Skeletal muscle satellite cell (primary cell): ENCODE results near the gene SRGAP2C.
A peak's percentile ranks its signal among the peaks of the same experiment; 100 is the strongest.
"Not testable (repeated sequence)": the region's sequence is repeated elsewhere in the genome, so short reads cannot be mapped to it uniquely, and the experiment has no call there.

ENCODE experiments used
- H3K27me3 ChIP-seq: 2 replicates; pipeline ENCODE4 v1.7.0; 2013; ENCODE audit warnings: low read length; ENCODE audit not compliant: control insufficient read depth, insufficient read depth
- H3K36me3 ChIP-seq: 2 replicates; pipeline ENCODE4 v1.7.0; 2013; ENCODE audit warnings: mild to moderate bottlenecking, control low read depth, low read length; ENCODE audit not compliant: insufficient read depth
- H3K4me1 ChIP-seq: 2 replicates; pipeline ENCODE4 v1.7.0; 2013; ENCODE audit warnings: low read length; ENCODE audit not compliant: control insufficient read depth, insufficient read depth
- H3K4me2 ChIP-seq: 2 replicates; pipeline ENCODE4 v1.7.0; 2013; ENCODE audit warnings: mild to moderate bottlenecking, low read length
- H3K4me3 ChIP-seq: 2 replicates; pipeline ENCODE4 v1.7.0; 2013; ENCODE audit warnings: low read length
- H3K9ac ChIP-seq: 2 replicates; pipeline ENCODE4 v1.7.0; 2013; ENCODE audit warnings: mild to moderate bottlenecking, low read depth, low read length, moderate library complexity
- H3K9me3 ChIP-seq: replicated peaks from 2 replicates; pipeline ENCODE4 v1.7.0; 2013; ENCODE audit warnings: mild to moderate bottlenecking, control low read depth, low read length

The SRGAP2C gene

GRCh38 chr1:121163850-121164757 lies 20.7 kb upstream of the SRGAP2C start:
- not testable (repeated sequence) for H3K9ac ChIP-seq, H3K36me3 ChIP-seq, H3K9me3 ChIP-seq, H3K4me1 ChIP-seq, H3K4me2 ChIP-seq, H3K27me3 ChIP-seq, H3K4me3 ChIP-seq

DNA sequence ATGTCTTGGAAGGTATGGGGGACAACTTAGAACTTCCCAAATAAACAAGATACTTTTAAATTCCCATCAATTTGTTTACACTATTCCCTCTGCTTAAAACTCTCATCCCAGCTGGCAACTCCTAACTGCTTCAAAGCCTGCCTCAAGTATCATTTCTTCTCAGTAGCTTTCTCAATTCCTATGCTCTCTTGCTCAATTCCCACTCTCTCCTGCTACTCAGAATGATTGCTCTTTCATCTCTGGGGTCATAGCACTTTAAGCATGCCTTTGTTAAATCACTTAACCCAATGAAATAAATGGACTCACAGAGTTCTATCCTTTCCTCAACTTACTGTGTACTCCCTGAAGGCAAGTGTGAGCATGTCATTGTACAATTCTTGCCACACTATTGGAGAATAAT lies 19.5 kb upstream of the SRGAP2C start:
- H3K4me2 ChIP-seq, H3K9me3 ChIP-seq, H3K27me3 ChIP-seq, H3K9ac ChIP-seq, H3K4me3 ChIP-seq, H3K4me1 ChIP-seq, H3K36me3 ChIP-seq: not testable (repeated sequence)

DNA sequence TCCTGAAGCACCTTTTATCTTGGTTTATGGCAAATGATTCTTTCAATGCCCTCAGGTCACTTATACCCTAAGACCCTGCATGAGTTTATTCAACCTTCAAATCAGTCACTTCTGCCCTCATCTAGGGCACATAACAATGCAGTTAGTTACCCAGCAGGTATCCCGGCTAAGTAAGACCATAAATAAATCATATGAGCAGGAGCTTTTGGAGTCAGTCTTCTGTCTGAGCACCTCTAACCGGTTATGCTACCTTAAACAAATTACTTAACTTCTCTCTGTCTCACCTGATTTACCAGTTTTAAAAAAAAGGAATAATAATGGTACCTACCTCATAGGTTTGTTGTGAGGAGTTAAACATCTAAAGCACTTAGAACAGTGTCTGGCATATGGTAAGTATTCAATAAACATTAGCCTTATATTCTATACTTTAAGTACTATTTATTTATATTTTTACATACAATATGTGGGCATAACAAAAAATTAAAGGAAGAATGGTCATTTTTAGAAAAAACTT lies 17.5 kb upstream of the SRGAP2C start:
- not testable (repeated sequence) for H3K4me2 ChIP-seq, H3K4me3 ChIP-seq, H3K27me3 ChIP-seq, H3K36me3 ChIP-seq, H3K9ac ChIP-seq, H3K9me3 ChIP-seq, H3K4me1 ChIP-seq

DNA sequence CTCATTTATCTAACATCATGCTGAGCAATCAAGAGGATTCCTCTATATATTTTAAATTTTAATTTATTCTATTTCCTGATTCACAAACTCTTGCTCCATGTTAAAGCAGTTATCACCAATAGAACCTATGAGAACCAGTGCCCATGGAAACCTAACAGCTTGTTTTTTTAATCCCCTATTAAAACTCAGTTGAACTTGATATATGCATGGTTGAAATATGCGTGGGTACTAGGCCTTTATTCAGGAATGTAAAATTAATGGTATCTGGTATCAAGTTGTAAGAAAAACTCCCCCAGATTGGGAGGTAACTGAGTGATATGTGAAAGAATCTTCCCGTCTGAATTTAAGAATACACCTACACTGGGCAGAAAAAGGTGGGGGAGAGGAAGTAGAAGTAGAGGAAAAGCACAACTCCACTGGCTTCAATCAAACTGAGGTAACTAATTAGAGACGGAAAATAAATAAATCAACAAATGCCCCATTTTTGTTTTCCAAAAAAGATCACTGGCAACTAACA lies 16.6 kb upstream of the SRGAP2C start:
- H3K4me2 ChIP-seq, H3K27me3 ChIP-seq: not testable (repeated sequence)

DNA sequence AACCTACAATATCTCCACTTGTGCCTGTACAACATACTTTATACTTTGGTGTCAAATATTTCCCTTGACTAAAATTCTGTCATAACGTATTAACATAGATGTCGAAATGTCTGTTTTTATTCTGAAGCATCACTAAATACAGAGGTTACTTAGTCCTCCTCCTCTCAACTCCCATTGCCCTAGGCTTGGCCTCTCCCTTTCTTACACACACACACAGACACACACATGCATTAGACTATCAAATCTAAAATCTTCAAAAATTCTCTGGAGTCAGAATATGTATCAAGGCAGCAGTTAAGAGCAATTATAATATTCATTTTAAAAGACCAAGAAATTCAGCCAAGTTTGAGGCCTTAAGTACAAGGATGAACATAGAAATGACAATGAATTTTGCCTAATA lies 8.1 kb upstream of the SRGAP2C start:
- not testable (repeated sequence) for H3K27me3 ChIP-seq, H3K9me3 ChIP-seq, H3K4me2 ChIP-seq, H3K4me1 ChIP-seq, H3K36me3 ChIP-seq, H3K9ac ChIP-seq, H3K4me3 ChIP-seq

More for the DNA sequence above, 16.6 kb upstream of the SRGAP2C start:
- H3K4me3 ChIP-seq, H3K36me3 ChIP-seq, H3K4me1 ChIP-seq, H3K9ac ChIP-seq, H3K9me3 ChIP-seq: not testable (repeated sequence)

GRCh38 chr1:121178197-121178596 lies 6.6 kb upstream of the SRGAP2C start:
- not testable (repeated sequence) for H3K9ac ChIP-seq

GRCh38 chr1:121183867-121184266 lies 908 bp upstream of the SRGAP2C start:
- Histone ChIP-seq H3K4me3 (peak overlapping the region; percentile 66), H3K4me2 (peak overlapping the region; percentile 75)
- not testable (repeated sequence) for H3K9me3 ChIP-seq, H3K27me3 ChIP-seq, H3K36me3 ChIP-seq, H3K9ac ChIP-seq, H3K4me1 ChIP-seq

More at GRCh38 chr1:121178197-121178596, 6.6 kb upstream of the SRGAP2C start:
- H3K4me2 ChIP-seq, H3K4me1 ChIP-seq, H3K4me3 ChIP-seq, H3K27me3 ChIP-seq, H3K36me3 ChIP-seq, H3K9me3 ChIP-seq: not testable (repeated sequence)

DNA sequence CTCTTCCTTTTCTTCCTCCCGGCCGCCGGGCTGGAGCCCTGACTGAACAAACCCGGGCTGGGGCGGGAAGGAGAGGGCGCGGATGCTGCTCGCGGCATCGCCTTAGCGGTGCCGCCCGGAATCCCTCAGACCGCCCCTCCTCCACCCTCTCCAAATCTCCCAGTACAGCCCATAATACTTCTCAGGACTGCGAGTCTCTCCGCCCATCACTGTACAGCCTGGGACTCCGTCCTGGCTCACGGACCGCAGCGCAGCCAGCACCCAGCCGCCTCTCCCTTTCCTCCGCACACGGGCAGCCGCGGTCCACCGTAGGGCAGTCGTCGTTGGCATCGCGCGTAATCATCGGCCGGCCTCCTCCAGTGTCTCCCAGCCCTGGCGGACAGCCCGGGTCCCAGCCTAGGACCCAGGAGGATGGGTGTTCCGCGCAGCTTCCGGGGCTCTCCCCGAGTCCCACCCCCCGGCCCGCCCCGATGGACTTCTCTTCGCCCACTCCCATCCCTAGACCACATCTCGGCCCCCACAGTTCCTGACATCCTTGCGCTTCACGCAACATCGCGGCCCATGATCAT lies 449 bp downstream of the SRGAP2C start:
- not testable (repeated sequence) for H3K4me1 ChIP-seq, H3K27me3 ChIP-seq, H3K9me3 ChIP-seq, H3K36me3 ChIP-seq
- Histone ChIP-seq H3K4me2 (peak overlapping the region; percentile 52), H3K4me3 (peak overlapping the region; percentile 65), H3K9ac (peak overlapping the region; percentile 62)

DNA sequence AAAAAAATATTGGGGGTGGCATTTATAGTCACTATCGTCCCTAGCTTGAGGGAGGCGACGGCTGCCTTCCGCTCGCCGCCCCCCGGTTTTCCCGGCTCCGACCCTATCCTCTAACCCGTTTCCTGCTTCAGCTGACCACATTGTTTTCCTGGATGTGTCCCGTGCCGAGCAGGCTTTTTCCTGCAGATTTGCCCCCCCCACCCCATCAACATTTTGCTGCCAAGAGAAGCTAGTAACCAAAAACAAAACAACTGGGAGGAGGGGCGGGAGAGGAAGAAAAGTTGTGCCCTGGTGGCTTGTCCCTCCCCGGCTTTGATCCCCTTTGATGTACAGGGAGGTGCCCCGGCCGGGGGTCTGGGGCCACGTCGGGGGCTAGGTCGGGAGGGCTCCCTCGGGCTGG lies 1.4 kb downstream of the SRGAP2C start:
- H3K9me3 ChIP-seq, H3K4me1 ChIP-seq, H3K9ac ChIP-seq, H3K4me3 ChIP-seq, H3K36me3 ChIP-seq, H3K27me3 ChIP-seq, H3K4me2 ChIP-seq: not testable (repeated sequence)

- H3K4me3 ChIP-seq, H3K27me3 ChIP-seq, H3K4me1 ChIP-seq, H3K9me3 ChIP-seq, H3K9ac ChIP-seq, H3K36me3 ChIP-seq: not testable (repeated sequence)
- H3K4me2 ChIP-seq = peak overlapping the region; percentile 54
Observed at GRCh38 chr1:121187914-121188313, 3.1 kb downstream of the SRGAP2C start.

DNA sequence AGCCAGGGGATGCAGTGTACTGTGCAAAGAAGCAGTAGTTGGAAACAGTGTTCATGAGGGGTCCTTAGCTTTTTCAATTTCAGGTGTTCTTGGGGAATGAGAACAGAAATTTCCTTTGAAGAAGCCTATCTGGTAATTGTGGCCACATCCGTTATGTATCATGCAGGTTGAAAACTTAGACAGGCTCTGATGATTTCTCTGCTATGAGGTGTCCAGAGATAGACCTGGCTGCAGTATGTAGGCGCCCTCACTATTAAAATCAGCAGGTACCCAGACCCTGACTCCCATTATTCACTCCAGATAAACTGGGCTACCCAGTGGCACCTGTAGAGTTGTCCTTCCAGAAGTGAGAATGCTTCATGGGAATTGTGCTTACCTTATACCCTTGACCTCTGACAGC lies 7.7 kb downstream of the SRGAP2C start:
- H3K4me2 ChIP-seq, H3K9ac ChIP-seq, H3K4me1 ChIP-seq, H3K4me3 ChIP-seq, H3K27me3 ChIP-seq, H3K9me3 ChIP-seq, H3K36me3 ChIP-seq: not testable (repeated sequence)
